ENCODE data around the gene STAT5A. TPM values are rescaled to one million over a fixed set of nuclear protein-coding genes. Genes with fewer than 3 reads are reported as not detected.
"Not testable (repeated sequence)": the region's sequence is repeated elsewhere in the genome, so short reads cannot be mapped to it uniquely, and the experiment has no call there.

STAT5A gene
- total RNA-seq, 6 experiments from 2014 or later, result 4.8 to 11.5 (median 7.7) TPM

DNA sequence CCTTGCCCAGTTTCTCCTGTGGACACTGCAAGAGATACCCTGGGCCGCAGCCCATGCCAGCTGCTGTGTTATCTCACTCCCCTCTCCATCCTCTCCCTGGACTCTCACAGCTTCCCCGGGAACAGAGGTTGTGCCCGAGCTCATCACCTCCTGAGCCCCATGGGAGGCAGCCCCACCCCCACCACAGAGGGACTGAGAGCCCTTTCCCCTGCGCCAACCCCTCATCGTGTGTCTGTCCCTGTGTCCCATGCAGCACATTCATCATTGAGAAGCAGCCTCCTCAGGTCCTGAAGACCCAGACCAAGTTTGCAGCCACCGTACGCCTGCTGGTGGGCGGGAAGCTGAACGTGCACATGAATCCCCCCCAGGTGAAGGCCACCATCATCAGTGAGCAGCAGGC is 12.7 kb downstream of the STAT5A start:
- 88% methylated on average over 4 of the region's 9 CpGs for WGBS (ENCODE audit: insufficient coverage, low coverage, low lambda C conversion rate, missing lambda C conversion rate)
- no peak for DNase-seq
- Histone ChIP-seq H3K27ac (no peak overlapping the region), H3K9me3 (no peaks in the 10 kb centered on the region), H3K4me1 (no peaks in the 10 kb centered on the region), H3K4me3 (no peak overlapping the region), H3K27me3 (no peaks in the 10 kb centered on the region), H3K36me3 (peaks cover 0 to 7% (median 6%) of the 10 kb centered on the region in 4 donors)
- TF ChIP-seq CTCF (IDR thresholded peaks at IDR 0.05) (no peak), POLR2A (IDR thresholded peaks at IDR 0.05) (no peak)
- intact Hi-C loops (cut with DNase I), result no loop called here
- ATAC-seq, result no peak

DNA sequence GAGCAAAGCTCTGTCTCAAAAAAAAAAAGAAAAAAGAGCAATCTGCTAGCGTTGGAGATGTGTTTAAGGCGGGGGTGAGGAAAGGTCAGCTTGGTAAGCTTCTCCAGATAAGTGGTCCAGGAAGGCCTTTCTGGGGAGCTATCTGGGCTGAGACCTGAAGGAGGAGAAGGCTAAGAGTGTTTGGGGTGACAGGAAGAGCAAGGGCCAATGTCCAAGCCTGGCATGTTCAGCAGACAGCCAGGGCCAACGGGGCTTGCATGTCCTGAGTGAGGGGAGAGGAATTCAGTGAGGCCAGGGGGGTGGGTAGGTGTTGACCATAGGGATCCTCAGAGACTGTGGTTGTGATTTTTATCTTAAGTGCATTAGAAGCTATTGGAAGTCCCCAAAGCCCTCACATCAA is 15.4 kb downstream of the STAT5A start:
- Histone ChIP-seq H3K36me3 (peaks cover 0 to 7% (median 6%) of the 10 kb centered on the region in 4 donors), H3K9me3 (no peaks in the 10 kb centered on the region), H3K27ac (no peak overlapping the region), H3K4me1 (no peaks in the 10 kb centered on the region), H3K4me3 (no peak overlapping the region), H3K27me3 (no peaks in the 10 kb centered on the region)
- WGBS (ENCODE audit: insufficient coverage, low coverage, low lambda C conversion rate, missing lambda C conversion rate), result 77% methylated on average over 3 of the region's 3 CpGs
- ATAC-seq (no peak), DNase-seq (no peak)
- TF ChIP-seq CTCF (IDR thresholded peaks at IDR 0.05) (no peak), POLR2A (IDR thresholded peaks at IDR 0.05) (no peak)
- intact Hi-C loops (cut with DNase I), result no loop called here

DNA sequence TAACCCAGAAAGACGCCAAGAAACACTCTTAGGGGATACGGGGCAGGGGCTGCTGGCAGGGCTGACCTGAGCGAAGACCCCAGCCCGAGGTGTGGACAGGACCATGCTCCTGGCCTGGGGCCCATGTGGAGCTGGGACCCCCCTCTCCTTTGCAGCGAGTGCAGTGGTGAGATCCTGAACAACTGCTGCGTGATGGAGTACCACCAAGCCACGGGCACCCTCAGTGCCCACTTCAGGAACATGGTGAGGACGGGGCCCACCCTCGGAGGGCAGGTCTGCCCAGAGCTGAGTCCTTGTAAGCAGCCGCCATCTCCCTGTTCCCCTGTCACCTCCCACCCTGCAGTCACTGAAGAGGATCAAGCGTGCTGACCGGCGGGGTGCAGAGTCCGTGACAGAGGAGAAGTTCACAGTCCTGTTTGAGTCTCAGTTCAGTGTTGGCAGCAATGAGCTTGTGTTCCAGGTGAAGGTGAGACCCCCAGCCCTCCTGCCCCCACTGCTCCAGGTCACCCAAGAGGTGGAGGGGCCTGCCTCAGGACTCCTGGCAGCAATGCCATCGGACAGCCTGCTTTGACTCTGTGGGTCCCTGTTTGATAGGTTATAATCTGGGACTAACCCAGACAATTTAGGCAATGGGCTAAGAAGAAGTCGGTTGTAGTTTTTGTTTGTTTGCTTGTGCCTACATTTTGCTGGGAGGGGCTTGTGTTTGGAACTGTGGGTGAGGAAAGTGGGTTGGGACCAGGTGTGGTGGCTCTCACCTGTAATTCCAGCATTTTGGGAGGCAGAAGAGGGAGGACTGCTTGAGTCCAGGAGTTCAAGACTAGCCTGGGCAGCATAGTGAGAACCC is 16.1 kb downstream of the STAT5A start:
- Histone ChIP-seq H3K4me3 (no peak overlapping the region), H3K27ac (no peak overlapping the region), H3K9me3 (no peaks in the 10 kb centered on the region), H3K27me3 (no peaks in the 10 kb centered on the region), H3K4me1 (no peaks in the 10 kb centered on the region), H3K36me3 (peaks cover 0 to 7% (median 6%) of the 10 kb centered on the region in 4 donors)
- 100% methylated on average over 1 of the region's 16 CpGs for WGBS (ENCODE audit: insufficient coverage, low coverage, low lambda C conversion rate, missing lambda C conversion rate)
- TF ChIP-seq CTCF (IDR thresholded peaks at IDR 0.05) (no peak), POLR2A (IDR thresholded peaks at IDR 0.05) (no peak)
- intact Hi-C loops (cut with DNase I), result no loop called here
- DNase-seq (no peak), ATAC-seq (no peak)

GRCh38 chr17:42305031-42305330 is 16.7 kb downstream of the STAT5A start:
- H3K4me1 ChIP-seq; DNase-seq; H3K27ac ChIP-seq; ATAC-seq; intact Hi-C loops (cut with DNase I); H3K36me3 ChIP-seq; H3K27me3 ChIP-seq; H3K9me3 ChIP-seq; H3K4me3 ChIP-seq: not testable (repeated sequence)
- WGBS (ENCODE audit: insufficient coverage, low coverage, low lambda C conversion rate, missing lambda C conversion rate), result 80% methylated on average over 1 of the region's 6 CpGs

DNA sequence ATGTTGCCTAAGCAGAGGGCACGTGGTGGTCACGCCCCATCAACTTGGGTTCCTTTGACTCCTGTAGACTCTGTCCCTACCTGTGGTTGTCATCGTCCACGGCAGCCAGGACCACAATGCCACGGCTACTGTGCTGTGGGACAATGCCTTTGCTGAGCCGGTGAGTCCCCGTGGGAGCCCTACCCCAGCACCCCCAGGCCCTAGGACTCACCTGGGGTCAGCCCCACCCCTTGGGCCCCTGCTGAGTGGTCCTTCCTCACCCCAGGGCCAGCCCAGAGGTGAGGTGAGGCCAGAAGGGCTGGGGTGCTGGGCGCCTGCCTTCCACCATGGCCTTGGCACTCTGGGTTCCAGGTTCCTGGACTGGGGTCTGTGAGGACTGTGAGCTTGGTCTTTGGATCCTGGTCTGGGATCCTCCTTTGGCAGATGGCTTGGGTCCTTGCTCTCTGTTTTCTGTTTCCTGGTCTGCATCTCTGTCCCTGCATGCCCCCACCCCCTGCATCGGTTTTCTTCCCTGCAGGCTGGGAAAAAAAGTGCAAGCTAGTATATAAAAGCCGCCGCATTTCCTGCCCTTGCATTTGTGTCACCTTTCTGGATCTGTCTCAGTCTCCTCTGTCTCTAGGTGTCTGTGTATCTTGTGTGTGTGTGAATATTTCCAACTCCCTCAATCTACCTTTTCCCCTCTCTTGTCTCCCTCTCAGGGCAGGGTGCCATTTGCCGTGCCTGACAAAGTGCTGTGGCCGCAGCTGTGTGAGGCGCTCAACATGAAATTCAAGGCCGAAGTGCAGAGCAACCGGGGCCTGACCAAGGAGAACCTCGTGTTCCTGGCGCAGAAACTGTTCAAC is 17.5 kb downstream of the STAT5A start:
- Histone ChIP-seq H3K9me3 (no peaks in the 10 kb centered on the region), H3K36me3 (peaks cover 0 to 7% (median 6%) of the 10 kb centered on the region in 4 donors), H3K27me3 (no peaks in the 10 kb centered on the region), H3K27ac (no peak overlapping the region), H3K4me3 (no peak overlapping the region), H3K4me1 (no peaks in the 10 kb centered on the region)
- TF ChIP-seq CTCF (IDR thresholded peaks at IDR 0.05) (no peak), POLR2A (IDR thresholded peaks at IDR 0.05) (no peak)
- DNase-seq (no peak), ATAC-seq (peak in 1 of 4 donors; percentile 25)
- intact Hi-C loops (cut with DNase I), result no loop called here
- 98% methylated on average over 6 of the region's 18 CpGs for WGBS (ENCODE audit: insufficient coverage, low coverage, low lambda C conversion rate, missing lambda C conversion rate)
